Prostate gland (tissue), 2 donors: ENCODE results near the gene NOC4L.

Experiments used
- CTCF ChIP-seq, 4 experiments: fragments of 200-600 bp in 2 of 4; fragments of 450-650 bp in 2 of 4; sonication (generic) in 2 of 4; IDR thresholded peaks; 1 replicate in 3 of 4; 2 replicates in 1 of 4; pipeline ENCODE4 v1.5.1; 2016 to 2019; ENCODE audit warnings: antibody characterized with exemption in 4 of 4, mild to moderate bottlenecking in 2 of 4, moderate library complexity in 2 of 4
- POLR2A ChIP-seq: fragments of 450-650 bp; IDR thresholded peaks from one replicate; pipeline ENCODE4 v1.6.1; 2016; ENCODE audit warnings: antibody characterized with exemption, mild to moderate bottlenecking
- POLR2AphosphoS5 ChIP-seq: sonication (generic); formaldehyde crosslinking; IDR thresholded peaks from one replicate; pipeline ENCODE4 v1.6.1; 2017; ENCODE audit warnings: antibody characterized with exemption

GRCh38 chr12:132190834-132191500, 46.7 kb downstream of the NOC4L start:
- no peak for TF ChIP-seq CTCF (IDR thresholded peaks at IDR 0.05)
- TF ChIP-seq POLR2AphosphoS5 = no peak
- TF ChIP-seq POLR2A = no peak
